ENCODE data around the gene IGSF9B.

Gene IGSF9B

GRCh38 chr11:134001088-134001487 is 44.3 kb upstream of the IGSF9B start:
- no peak for DNase-seq (ENCODE audit: low read depth)
- TF ChIP-seq CTCF (IDR thresholded peaks at IDR 0.05; ENCODE audit: low read length, missing control alignments) = no peak
- no peak overlapping the region for H3K4me3 ChIP-seq (replicated peaks; ENCODE audit: low read depth, low read length)

GRCh38 chr11:133999355-133999754 is 42.6 kb upstream of the IGSF9B start:
- no peak for DNase-seq (ENCODE audit: low read depth)
- no peak for TF ChIP-seq CTCF (IDR thresholded peaks at IDR 0.05; ENCODE audit: low read length, missing control alignments)
- no peak overlapping the region for H3K4me3 ChIP-seq (replicated peaks; ENCODE audit: low read depth, low read length)

GRCh38 chr11:133997554-133997953 is 40.8 kb upstream of the IGSF9B start:
- H3K4me3 ChIP-seq (replicated peaks; ENCODE audit: low read depth, low read length) = no peak overlapping the region
- TF ChIP-seq CTCF (IDR thresholded peaks at IDR 0.05; ENCODE audit: low read length, missing control alignments) = no peak
- peak; percentile 15 for DNase-seq (ENCODE audit: low read depth)

- DNase-seq (ENCODE audit: low read depth) = no peak
- H3K4me3 ChIP-seq (replicated peaks; ENCODE audit: low read depth, low read length) = no peak overlapping the region
- TF ChIP-seq CTCF (IDR thresholded peaks at IDR 0.05; ENCODE audit: low read length, missing control alignments) = no peak
Measured at GRCh38 chr11:133996671-133997070, 39.9 kb upstream of the IGSF9B start.

GRCh38 chr11:133995066-133995465 is 38.3 kb upstream of the IGSF9B start:
- no peak for TF ChIP-seq CTCF (IDR thresholded peaks at IDR 0.05; ENCODE audit: low read length, missing control alignments)
- no peak for DNase-seq (ENCODE audit: low read depth)
- no peak overlapping the region for H3K4me3 ChIP-seq (replicated peaks; ENCODE audit: low read depth, low read length)

- no peak for TF ChIP-seq CTCF (IDR thresholded peaks at IDR 0.05; ENCODE audit: low read length, missing control alignments)
- no peak overlapping the region for H3K4me3 ChIP-seq (replicated peaks; ENCODE audit: low read depth, low read length)
- DNase-seq (ENCODE audit: low read depth) = no peak
Measured at GRCh38 chr11:133993921-133994320, 37.2 kb upstream of the IGSF9B start.

- no peak for DNase-seq (ENCODE audit: low read depth)
- TF ChIP-seq CTCF (IDR thresholded peaks at IDR 0.05; ENCODE audit: low read length, missing control alignments) = no peak
- no peak overlapping the region for H3K4me3 ChIP-seq (replicated peaks; ENCODE audit: low read depth, low read length)
Measured at GRCh38 chr11:133993107-133993506, 36.3 kb upstream of the IGSF9B start.
